ENCODE measurements around the gene RCL1. TPM values are rescaled to one million over a fixed set of nuclear protein-coding genes. Genes with fewer than 3 reads are reported as not detected.
"Not testable (repeated sequence)": the region's sequence is repeated elsewhere in the genome, so short reads cannot be mapped to it uniquely, and the experiment has no call there.

Gene RCL1
- 9.7 and 10.4 TPM in 2 replicates for total RNA-seq

- DNase-seq (ENCODE audit: low read depth): peak; percentile 94
- no peak for TF ChIP-seq CTCF (IDR thresholded peaks at IDR 0.05; ENCODE audit: insufficient read depth, low read depth, low read length)
- peak within 1 kb of the TSS; percentile 90 for H3K4me3 ChIP-seq (ENCODE audit: low read depth, low read length)
Observed at GRCh38 chr9:4792572-4793458, at the start of gene RCL1. Gene RCL1 (plus strand): TSS chr9:4792944. CDS start chr9:4793092, 148 bp downstream.

DNA sequence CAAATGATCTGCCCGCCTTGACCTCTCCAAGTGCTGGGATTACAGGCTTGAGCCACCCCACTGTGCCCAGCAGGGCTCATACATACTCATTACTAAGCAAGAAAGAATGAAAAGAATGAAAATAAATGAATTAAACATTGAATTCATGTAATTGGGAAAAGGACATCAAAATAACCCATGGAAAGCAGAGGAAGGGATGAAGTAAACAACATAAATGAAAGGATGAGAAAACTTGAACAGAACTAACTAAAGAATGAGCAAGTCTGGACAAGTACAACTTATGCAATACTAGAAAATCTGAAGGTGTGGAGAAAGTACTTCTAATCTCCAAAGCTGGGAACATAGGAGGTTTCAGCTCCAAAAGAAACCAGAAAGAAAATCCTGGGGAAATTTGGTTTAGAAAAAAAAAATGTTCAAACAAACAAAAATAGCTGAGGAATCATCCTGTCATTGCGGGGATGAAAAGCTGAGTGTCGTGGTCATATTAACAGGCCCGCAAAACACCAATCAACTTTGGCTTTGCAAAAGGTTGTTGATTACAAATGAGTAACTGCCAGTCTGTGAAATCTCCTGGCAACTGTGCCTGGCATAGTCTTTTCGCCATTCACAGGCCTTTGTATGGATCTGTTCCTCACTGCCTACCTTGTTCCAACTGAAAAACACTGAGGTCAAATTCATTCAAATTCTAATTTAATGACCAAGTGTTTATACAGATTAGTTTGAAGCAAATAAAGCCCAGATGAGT lies 49.4 kb upstream of the RCL1 start:
- peak; percentile 47 for DNase-seq (ENCODE audit: low read depth)
- TF ChIP-seq CTCF (IDR thresholded peaks at IDR 0.05; ENCODE audit: insufficient read depth, low read depth, low read length): no peak
- H3K4me3 ChIP-seq (ENCODE audit: low read depth, low read length): no peak overlapping the region

DNA sequence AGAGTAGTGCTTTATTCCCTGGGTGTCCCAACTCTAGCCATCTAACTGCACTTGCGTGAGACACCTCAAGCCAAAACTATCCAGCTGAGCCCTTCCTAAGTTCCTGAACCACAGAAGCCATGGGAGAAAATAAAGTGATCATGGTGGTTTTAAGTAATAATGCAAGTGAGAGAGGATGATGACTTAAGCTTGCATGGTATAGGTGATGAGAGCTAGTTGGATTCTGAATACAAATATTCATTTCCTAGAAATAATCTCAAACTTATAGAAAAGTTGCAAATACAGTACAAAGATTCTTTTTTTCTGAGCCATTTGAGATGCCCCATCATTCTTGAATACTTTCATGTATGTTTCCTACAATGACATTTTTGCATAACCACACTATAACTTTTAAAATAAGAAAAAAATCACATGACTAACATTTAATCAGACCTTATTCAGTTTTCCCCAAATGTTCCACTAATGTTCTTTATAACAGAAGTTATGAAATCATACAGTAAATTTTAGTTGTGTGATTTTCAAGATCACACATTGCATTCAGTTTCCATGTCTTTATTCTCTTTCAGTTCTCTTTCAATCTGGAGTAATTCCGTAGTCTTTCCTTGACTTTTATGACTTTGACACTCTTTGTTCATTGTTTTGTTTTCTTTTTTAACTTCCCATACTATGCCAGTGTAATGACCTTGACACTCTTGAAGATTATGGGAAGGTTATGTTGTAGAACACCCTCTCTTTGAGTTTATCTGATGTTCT lies 46.3 kb upstream of the RCL1 start:
- no peak for TF ChIP-seq CTCF (IDR thresholded peaks at IDR 0.05; ENCODE audit: insufficient read depth, low read depth, low read length)
- H3K4me3 ChIP-seq (ENCODE audit: low read depth, low read length): no peak overlapping the region
- no peak for DNase-seq (ENCODE audit: low read depth)

DNA sequence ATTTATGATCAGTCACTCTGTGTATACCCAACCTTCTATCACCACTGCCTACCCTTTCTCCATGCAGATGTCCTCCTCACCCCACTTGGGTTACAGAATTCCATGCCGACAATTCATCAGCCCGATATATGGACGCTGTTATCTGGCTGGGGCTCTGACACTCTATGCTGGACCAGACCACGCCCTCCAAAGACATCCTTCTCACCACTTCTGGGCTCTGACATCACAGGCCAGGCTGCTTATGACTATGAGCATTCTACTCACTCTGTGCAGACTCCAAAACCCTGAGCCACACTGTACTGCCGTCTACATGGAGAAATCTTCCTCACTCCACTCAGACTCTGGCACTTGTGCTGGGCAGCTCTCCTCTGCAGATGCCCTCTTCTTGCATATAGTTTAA lies 44.1 kb upstream of the RCL1 start:
- no peak for TF ChIP-seq CTCF (IDR thresholded peaks at IDR 0.05; ENCODE audit: insufficient read depth, low read depth, low read length)
- DNase-seq (ENCODE audit: low read depth): peak; percentile 21
- no peak overlapping the region for H3K4me3 ChIP-seq (ENCODE audit: low read depth, low read length)

DNA sequence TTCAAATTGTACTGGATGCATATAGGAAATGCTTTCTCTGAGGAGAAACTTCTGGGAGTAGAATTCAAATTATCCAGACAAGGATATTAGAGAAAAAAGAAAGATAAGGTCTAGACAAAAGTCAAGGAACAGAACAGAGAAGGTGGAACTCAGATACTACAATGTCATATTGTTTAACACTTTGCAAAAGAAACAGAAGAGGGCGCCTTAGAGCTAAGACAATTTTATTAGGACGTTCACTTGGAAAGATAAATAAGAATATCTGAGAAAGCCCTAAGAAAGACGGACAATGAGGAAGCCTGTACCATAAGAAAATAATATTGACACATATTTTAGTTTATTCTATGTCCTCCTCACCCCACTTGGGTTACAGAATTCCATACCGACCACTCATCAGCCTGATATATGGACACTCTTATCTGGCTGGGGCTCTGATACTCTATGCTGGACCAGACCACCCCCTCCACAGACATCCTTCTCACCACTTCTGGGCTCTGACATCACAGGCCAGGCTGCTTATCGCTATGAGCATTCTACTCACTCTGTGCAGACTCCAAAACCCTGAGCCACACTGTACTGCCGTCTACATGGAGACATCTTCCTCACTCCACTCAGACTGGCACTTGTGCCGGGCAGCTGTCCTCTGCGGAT lies 42.6 kb upstream of the RCL1 start:
- DNase-seq (ENCODE audit: low read depth): peak; percentile 56
- TF ChIP-seq CTCF (IDR thresholded peaks at IDR 0.05; ENCODE audit: insufficient read depth, low read depth, low read length): peak; percentile 61
- H3K4me3 ChIP-seq (ENCODE audit: low read depth, low read length): no peak overlapping the region

GRCh38 chr9:4754530-4754929 lies 38.2 kb upstream of the RCL1 start:
- H3K4me3 ChIP-seq (ENCODE audit: low read depth, low read length); DNase-seq (ENCODE audit: low read depth): not testable (repeated sequence)

Measured in fibroblast of villous mesenchyme (primary cell).